DND-41 (cell line): ENCODE measurements around the gene RGS7.

ENCODE experiments used
- EZH2 ChIP-seq: IDR thresholded peaks from 3 replicates; pipeline ENCODE4 v1.6.1; 2012; ENCODE audit warnings: borderline replicate concordance, low read depth, mild to moderate bottlenecking, moderate library complexity, low read length, inconsistent platforms; ENCODE audit not compliant: severe bottlenecking
- TF ChIP-seq, protein P1 (sequence below): IDR thresholded peaks from 2 replicates; pipeline ENCODE4 v1.5.1; 2012; ENCODE audit warnings: borderline replicate concordance, low read length, moderate library complexity, mild to moderate bottlenecking; ENCODE audit not compliant: poor library complexity, severe bottlenecking; ENCODE audit errors: extremely low read depth

DNA sequence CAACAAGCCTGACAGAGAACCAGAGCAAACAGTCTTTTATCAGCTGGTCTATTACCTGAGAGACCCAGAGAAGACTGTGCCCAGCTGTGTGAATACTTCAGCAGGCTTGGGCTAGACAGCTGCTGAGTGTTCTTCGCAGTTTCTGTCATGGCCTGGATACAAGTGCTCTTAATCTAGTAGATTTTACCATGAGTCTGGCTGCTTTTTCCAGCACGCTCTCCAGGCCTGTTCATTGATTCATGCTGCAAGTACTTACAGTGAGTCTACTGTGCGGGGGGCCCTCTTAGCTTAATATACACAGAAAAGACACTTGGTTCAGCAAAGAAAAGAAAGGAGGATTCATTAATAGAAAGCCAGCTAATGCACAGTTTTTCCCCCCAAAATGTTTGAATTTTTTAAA is 48.5 kb downstream of the RGS7 start:
- TF ChIP-seq, protein P1, sequence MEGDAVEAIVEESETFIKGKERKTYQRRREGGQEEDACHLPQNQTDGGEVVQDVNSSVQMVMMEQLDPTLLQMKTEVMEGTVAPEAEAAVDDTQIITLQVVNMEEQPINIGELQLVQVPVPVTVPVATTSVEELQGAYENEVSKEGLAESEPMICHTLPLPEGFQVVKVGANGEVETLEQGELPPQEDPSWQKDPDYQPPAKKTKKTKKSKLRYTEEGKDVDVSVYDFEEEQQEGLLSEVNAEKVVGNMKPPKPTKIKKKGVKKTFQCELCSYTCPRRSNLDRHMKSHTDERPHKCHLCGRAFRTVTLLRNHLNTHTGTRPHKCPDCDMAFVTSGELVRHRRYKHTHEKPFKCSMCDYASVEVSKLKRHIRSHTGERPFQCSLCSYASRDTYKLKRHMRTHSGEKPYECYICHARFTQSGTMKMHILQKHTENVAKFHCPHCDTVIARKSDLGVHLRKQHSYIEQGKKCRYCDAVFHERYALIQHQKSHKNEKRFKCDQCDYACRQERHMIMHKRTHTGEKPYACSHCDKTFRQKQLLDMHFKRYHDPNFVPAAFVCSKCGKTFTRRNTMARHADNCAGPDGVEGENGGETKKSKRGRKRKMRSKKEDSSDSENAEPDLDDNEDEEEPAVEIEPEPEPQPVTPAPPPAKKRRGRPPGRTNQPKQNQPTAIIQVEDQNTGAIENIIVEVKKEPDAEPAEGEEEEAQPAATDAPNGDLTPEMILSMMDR = no peak
- no peak for TF ChIP-seq EZH2
